IMR-90 (cell line): Measurements from ENCODE around the gene KAT6B. TPM values are rescaled to one million over a fixed set of nuclear protein-coding genes. Genes with fewer than 3 reads are reported as not detected.

Experiments
- ATAC-seq: fragments of 200-7000 bp; cut with Tn5 transposase; 2 replicates; pipeline ENCODE4 v1.9.1; 2020; ENCODE audit warnings: low read depth, mild to moderate bottlenecking, moderate library complexity
- BruUV-seq: library from RNA; stranded (reverse); fragments of 400-500 nt; replicated peaks from 2 replicates; lab custom pipeline; 2021; lab: Mats Ljungman, UMichigan
- CTCF ChIA-PET: fragments of 300-600 bp; formaldehyde crosslinking; extraction: SDS; loops from one replicate; lab custom pipeline; 2021; ENCODE audit warnings: antibody characterized with exemption; lab: Yijun Ruan, JAX
- POLR2A ChIA-PET: fragments of 300-600 bp; sonication (Branson Sonifier 250); formaldehyde crosslinking; loops from one replicate; lab custom pipeline; 2022; ENCODE audit warnings: antibody characterized with exemption; ENCODE audit not compliant: unreplicated experiment; lab: Charles Lee
- DNase-seq: peaks from one replicate; pipeline ENCODE4 v3.0.0; 2013
- H2AFZ ChIP-seq: replicated peaks from 2 replicates; pipeline ENCODE3; 2013; ENCODE audit warnings: low read length, mild to moderate bottlenecking; ENCODE audit not compliant: poor library complexity
- H2AK5ac ChIP-seq: 2 replicates; pipeline ENCODE4 v1.6.1; 2013; ENCODE audit warnings: low read depth, low read length, inconsistent platforms
- H2AK9ac ChIP-seq: replicated peaks from 2 replicates; pipeline ENCODE3; 2013; ENCODE audit warnings: mild to moderate bottlenecking, low read depth, low read length, moderate library complexity; ENCODE audit not compliant: poor library complexity
- H2BK120ac ChIP-seq: 2 replicates; pipeline ENCODE4 v1.6.1; 2013; ENCODE audit warnings: low read depth, low read length, inconsistent platforms
- H2BK15ac ChIP-seq: 3 replicates; pipeline ENCODE4 v1.6.1; 2013; ENCODE audit warnings: low read depth, low read length, inconsistent platforms
- H2BK20ac ChIP-seq: 2 replicates; pipeline ENCODE4 v1.6.1; 2013; ENCODE audit warnings: low read depth, mild to moderate bottlenecking, inconsistent platforms, low read length, moderate library complexity
- H2BK5ac ChIP-seq: 2 replicates; pipeline ENCODE4 v1.6.1; 2013; ENCODE audit warnings: mild to moderate bottlenecking, low read depth, low read length, inconsistent platforms; ENCODE audit not compliant: poor library complexity, severe bottlenecking
- H3K14ac ChIP-seq: replicated peaks from 2 replicates; pipeline ENCODE4 v1.6.1; 2013; ENCODE audit warnings: low read depth, low read length, inconsistent platforms
- H3K18ac ChIP-seq: 2 replicates; pipeline ENCODE4 v1.6.1; 2013; ENCODE audit warnings: low read depth, low read length, control low read depth
- H3K23ac ChIP-seq: 2 replicates; pipeline ENCODE4 v1.6.1; 2013; ENCODE audit warnings: low read depth, low read length, inconsistent platforms
- H3K27ac ChIP-seq: 2 replicates; pipeline ENCODE4 v1.5.1; 2013; ENCODE audit warnings: mild to moderate bottlenecking, control low read depth, low read length; ENCODE audit not compliant: insufficient read depth
- H3K27me3 ChIP-seq: 2 replicates; pipeline ENCODE4 v1.6.1; 2013; ENCODE audit warnings: low read length; ENCODE audit not compliant: control insufficient read depth, insufficient read depth
- H3K36me3 ChIP-seq: 2 replicates; pipeline ENCODE4 v1.6.1; 2013; ENCODE audit warnings: low read length, mixed read lengths; ENCODE audit not compliant: control insufficient read depth, insufficient read depth
- H3K4ac ChIP-seq: 2 replicates; pipeline ENCODE4 v1.6.1; 2013; ENCODE audit warnings: low read depth, low read length, inconsistent platforms
- H3K4me1 ChIP-seq: 2 replicates; pipeline ENCODE4 v1.6.1; 2013; ENCODE audit warnings: low read length, mixed read lengths; ENCODE audit not compliant: control insufficient read depth, insufficient read depth
- H3K4me2 ChIP-seq: 2 replicates; pipeline ENCODE4 v1.6.1; 2013; ENCODE audit warnings: low read depth, mild to moderate bottlenecking, control low read depth, low read length, moderate library complexity
- H3K4me3 ChIP-seq: 2 replicates; pipeline ENCODE4 v1.5.1; 2013; ENCODE audit warnings: low read depth, mild to moderate bottlenecking, control low read depth, low read length, moderate library complexity; ENCODE audit not compliant: insufficient read depth
- H3K56ac ChIP-seq: 2 replicates; pipeline ENCODE4 v1.6.1; 2013; ENCODE audit warnings: low read length, inconsistent platforms; ENCODE audit not compliant: insufficient read depth; ENCODE audit errors: extremely low read depth
- H3K79me1 ChIP-seq, 2 experiments: 2 replicates each; pipeline ENCODE4 v1.6.1; 2013; ENCODE audit warnings: low read length in 2 of 2, inconsistent platforms in 1 of 2, low read depth in 1 of 2
- H3K9ac ChIP-seq: 2 replicates; pipeline ENCODE4 v1.6.1; 2013; ENCODE audit warnings: low read depth, low read length, control low read depth
- H3K9me1 ChIP-seq: 2 replicates; pipeline ENCODE4 v1.6.1; 2013; ENCODE audit warnings: low read length, inconsistent platforms; ENCODE audit not compliant: insufficient read depth
- H3K9me3 ChIP-seq: 2 replicates; pipeline ENCODE4 v1.6.1; 2013; ENCODE audit warnings: low read length; ENCODE audit not compliant: control insufficient read depth, insufficient read depth
- H4K20me1 ChIP-seq: 2 replicates; pipeline ENCODE4 v1.6.1; 2013; ENCODE audit warnings: low read length, inconsistent platforms; ENCODE audit not compliant: insufficient read depth
- H4K5ac ChIP-seq: 2 replicates; pipeline ENCODE4 v1.6.1; 2013; ENCODE audit warnings: mild to moderate bottlenecking, low read depth, low read length, control low read depth
- H4K8ac ChIP-seq, 2 experiments: 2 replicates each; pipeline ENCODE4 v1.6.1; 2013; ENCODE audit warnings: low read depth in 2 of 2, low read length in 2 of 2, control low read depth in 1 of 2, inconsistent platforms in 1 of 2
- H4K91ac ChIP-seq: 2 replicates; pipeline ENCODE4 v1.6.1; 2013; ENCODE audit warnings: low read depth, low read length, inconsistent platforms; ENCODE audit not compliant: insufficient read depth
- BHLHE40 ChIP-seq: fragments of 150-350 bp; IDR thresholded peaks from 2 replicates; pipeline ENCODE4 v1.6.1; 2016; ENCODE audit warnings: mild to moderate bottlenecking, low read depth, low read length
- CEBPB ChIP-seq: IDR thresholded peaks from 2 replicates; pipeline ENCODE4 v1.6.1; 2012; ENCODE audit warnings: low read depth, low read length, improper control_type of control experiment
- CTCF ChIP-seq: conservative IDR thresholded peaks from 2 replicates; pipeline ENCODE4 v1.5.1; 2012; ENCODE audit warnings: mild to moderate bottlenecking, low read depth, low read length, improper control_type of control experiment
- FOS ChIP-seq: fragments of 150-350 bp; IDR thresholded peaks from 2 replicates; pipeline ENCODE4 v1.6.1; 2016; ENCODE audit warnings: low read depth, low read length
- MAZ ChIP-seq: IDR thresholded peaks from 2 replicates; pipeline ENCODE4 v1.6.1; 2012; ENCODE audit warnings: low read depth, mild to moderate bottlenecking, low read length, improper control_type of control experiment, moderate library complexity, borderline replicate concordance
- MXI1 ChIP-seq: IDR thresholded peaks from 2 replicates; pipeline ENCODE4 v1.6.1; 2012; ENCODE audit warnings: low read depth, mild to moderate bottlenecking, low read length, moderate library complexity, borderline replicate concordance
- NFE2L2 ChIP-seq: fragments of 150-350 bp; IDR thresholded peaks from 2 replicates; pipeline ENCODE4 v1.6.1; 2016; ENCODE audit warnings: low read depth, mild to moderate bottlenecking, low read length
- RCOR1 ChIP-seq: IDR thresholded peaks from 2 replicates; pipeline ENCODE4 v1.6.1; 2012; ENCODE audit warnings: mild to moderate bottlenecking, low read length, improper control_type of control experiment; ENCODE audit not compliant: insufficient replicate concordance
- RFX5 ChIP-seq: IDR thresholded peaks from 2 replicates; pipeline ENCODE4 v1.8.0; 2012; ENCODE audit warnings: low read depth, mild to moderate bottlenecking, low read length, moderate library complexity
- WGBS, 2 experiments: methylation state at CpG; one replicate each; pipeline versions ENCODE4 v1.1.5 to v1.1.7; 2013; ENCODE audit warnings: missing lambda C conversion rate in 2 of 2; ENCODE audit not compliant: insufficient read length in 1 of 2; ENCODE audit errors: extremely low coverage in 2 of 2; 5-methylcytosine and 5-hydroxymethylcytosine counted together
- dilution Hi-C: fragments of 300-500 bp; cut with HindIII; formaldehyde crosslinking; loops from one replicate; pipeline ENCODE4 v1.14.3; 2018; ENCODE audit warnings: low sequenced_read_pairs; ENCODE audit not compliant: unreplicated experiment
- in situ Hi-C: fragments of 300-500 bp; cut with MboI; formaldehyde crosslinking; loops from 3 replicates; pipeline ENCODE4 v1.14.3; 2019; ENCODE audit warnings: low sequenced_read_pairs, inconsistent platforms, mixed read lengths
- intact Hi-C: fragments of 100-400 bp; cut with micrococcal nuclease; formaldehyde crosslinking; loops from 2 replicates; pipeline ENCODE4 v1.10.0; 2022
- polyA plus RNA-seq, 3 experiments: library from polyadenylated mRNA; depleted of rRNA; stranded (reverse); fragments of >200 nt; gene quantifications; 2 replicates each; pipeline ENCODE4 v1.2.3, GENCODE V29; 2012; ENCODE audit warnings: low replicate concordance in 1 of 3
- total RNA-seq: library from RNA; depleted of rRNA; stranded (reverse); fragments of >200 nt; gene quantifications from 2 replicates; pipeline ENCODE4 v1.2.3, GENCODE V29; 2012
- TF ChIP-seq, protein P1 (sequence below): fragments of 150-350 bp; IDR thresholded peaks from 2 replicates; pipeline ENCODE4 v1.6.1; 2017; ENCODE audit warnings: mild to moderate bottlenecking, antibody characterized with exemption, low read length, low read depth

The KAT6B gene
- total and polyA plus RNA-seq, 2 of the 4 experiments (the other 2 are of a cell fraction) = 8.8 to 28.1 TPM

GRCh38 chr10:74969093-74969492 lies 142.7 kb downstream of the KAT6B start (continued):
- TF ChIP-seq CTCF (no peak), RFX5 (no peak)

GRCh38 chr10:74969530-74969929 lies 143.1 kb downstream of the KAT6B start:
- Histone ChIP-seq H2BK120ac (no peak overlapping the region), H3K23ac (no peak overlapping the region), H2AFZ (no peak overlapping the region), H3K27ac (no peak overlapping the region), H3K9ac (no peak overlapping the region), H4K91ac (no peak overlapping the region), H3K4ac (no peak overlapping the region), H2AK9ac (no peak overlapping the region), H3K9me1 (peaks cover 5% of the 10 kb centered on the region; the same call in 1 of the 2 replicates), H2BK20ac (no peak overlapping the region), H3K27me3 (no peaks in the 10 kb centered on the region), H2BK5ac (no peak overlapping the region), H3K79me1 (peaks cover 24 to 40% of the 10 kb centered on the region in 2 experiments), H4K8ac (no peak overlapping the region), H3K4me3 (no peak overlapping the region), H3K14ac (no peak overlapping the region), H4K20me1 (no peaks in the 10 kb centered on the region; the same call in 1 of the 2 replicates), H3K56ac (no peak overlapping the region), H3K9me3 (no peaks in the 10 kb centered on the region), H3K4me1 (peaks cover 2% of the 10 kb centered on the region; the same call in 1 of the 2 replicates), H3K18ac (no peak overlapping the region), H3K36me3 (peaks cover 5% of the 10 kb centered on the region; the same call in 1 of the 2 replicates), H2AK5ac (no peak overlapping the region), H2BK15ac (no peak overlapping the region), H3K4me2 (no peak overlapping the region), H4K5ac (no peak overlapping the region)
- intact Hi-C loops = loop anchor here (2.0 kb wide), 1 partner anchor 17 kb away; no protein-coding TSS in a partner anchor
- no TSS peak for BruUV-seq
- ChIA-PET POLR2A (no interaction called here), CTCF (no interaction called here)
- DNase-seq = no peak
- in situ Hi-C loops = no loop called here
- no peak for ATAC-seq
- TF ChIP-seq, protein P1, sequence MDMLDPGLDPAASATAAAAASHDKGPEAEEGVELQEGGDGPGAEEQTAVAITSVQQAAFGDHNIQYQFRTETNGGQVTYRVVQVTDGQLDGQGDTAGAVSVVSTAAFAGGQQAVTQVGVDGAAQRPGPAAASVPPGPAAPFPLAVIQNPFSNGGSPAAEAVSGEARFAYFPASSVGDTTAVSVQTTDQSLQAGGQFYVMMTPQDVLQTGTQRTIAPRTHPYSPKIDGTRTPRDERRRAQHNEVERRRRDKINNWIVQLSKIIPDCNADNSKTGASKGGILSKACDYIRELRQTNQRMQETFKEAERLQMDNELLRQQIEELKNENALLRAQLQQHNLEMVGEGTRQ = no peak
- TF ChIP-seq MXI1 (no peak), BHLHE40 (no peak), CEBPB (no peak), MAZ (no peak), NFE2L2 (no peak), FOS (no peak), CTCF (no peak), RFX5 (no peak), RCOR1 (no peak)
- dilution Hi-C loops = no loop called here
- WGBS, 2 experiments = no CpG with 5 or more reads among the region's 4 CpGs
